Uterus (tissue), 4 donors: ENCODE data around the gene PRKD3. TPM values are rescaled to one million over a fixed set of nuclear protein-coding genes. Genes with fewer than 3 reads are reported as not detected.
"Not testable (repeated sequence)": the region's sequence is repeated elsewhere in the genome, so short reads cannot be mapped to it uniquely, and the experiment has no call there.

Experiments
- DNase-seq, 2 donors: peaks; one replicate each; pipeline ENCODE4 v3.0.0-alpha.2; 2019 to 2020
- H3K27ac ChIP-seq, 2 donors: fragments of 200-600 bp; sonication (generic); 1 replicate in 1 of 2; 2 replicates in 1 of 2; pipeline ENCODE4 v1.5.1; 2016 to 2018
- H3K27me3 ChIP-seq, 2 donors: fragments of 200-600 bp; sonication (generic); one replicate each; pipeline ENCODE4 v1.5.1; 2018 to 2019; ENCODE audit warnings: control low read depth in 1 of 2
- H3K36me3 ChIP-seq, 2 donors: fragments of 200-600 bp; sonication (generic); one replicate each; pipeline ENCODE4 v1.5.1; 2019; ENCODE audit warnings: control low read depth in 1 of 2
- H3K4me1 ChIP-seq, 2 donors: fragments of 200-600 bp; sonication (generic); one replicate each; pipeline ENCODE4 v1.5.1; 2018 to 2019; ENCODE audit warnings: control low read depth in 1 of 2
- H3K4me3 ChIP-seq, 2 donors: fragments of 200-600 bp; sonication (generic); 1 replicate in 1 of 2; 2 replicates in 1 of 2; pipeline ENCODE4 v1.5.1; 2018 to 2019; ENCODE audit warnings: mild to moderate bottlenecking in 1 of 2
- H3K9me3 ChIP-seq, 2 donors: fragments of 200-600 bp; sonication (generic); one replicate each; pipeline ENCODE4 v1.5.1; 2019; ENCODE audit warnings: control low read depth in 1 of 2
- CTCF ChIP-seq, 4 experiments: fragments of 200-600 bp in 2 of 4; fragments of 450-650 bp in 2 of 4; sonication (generic) in 2 of 4; IDR thresholded peaks; one replicate each; pipeline ENCODE4 v1.5.1; 2016 to 2019; ENCODE audit warnings: antibody characterized with exemption in 4 of 4, mild to moderate bottlenecking in 2 of 4, moderate library complexity in 1 of 4
- POLR2A ChIP-seq, 2 donors: fragments of 450-650 bp; IDR thresholded peaks; one replicate each; pipeline ENCODE4 v1.6.1; 2016; ENCODE audit warnings: antibody characterized with exemption in 2 of 2, mild to moderate bottlenecking in 1 of 2, moderate library complexity in 1 of 2
- intact Hi-C: fragments of 100-400 bp; cut with DNase I; formaldehyde crosslinking; loops from one replicate; pipeline ENCODE4 v1.15.1; 2023; ENCODE audit warnings: low total_unique reads
- total RNA-seq, 4 donors: library from RNA; depleted of rRNA in 3 of 4; stranded (reverse); fragments of >200 nt in 3 of 4; gene quantifications; one replicate each; pipeline versions ENCODE4 v1.1.0 to v1.2.4, GENCODE V29; 2014 to 2023
- donor health status: DM: yes; HTN: yes; CAD: no.

The PRKD3 gene
- total RNA-seq, 4 donors from 2014 or later, result 53.8 to 128 (median 57.7) TPM

- H3K27ac ChIP-seq, result no peak overlapping the region
- H3K9me3 ChIP-seq, result no peaks in the 10 kb centered on the region
- intact Hi-C loops, result no loop called here
- H3K36me3 ChIP-seq, result no peaks in the 10 kb centered on the region
- H3K4me1 ChIP-seq, result no peaks in the 10 kb centered on the region
- DNase-seq, result no peak
- no peak overlapping the region for H3K4me3 ChIP-seq
- no peaks in the 10 kb centered on the region for H3K27me3 ChIP-seq
- TF ChIP-seq POLR2A (IDR thresholded peaks at IDR 0.05), result no peak
These were observed 27.0 kb downstream of the PRKD3 start for GRCh38 chr2:37297632-37298031.

GRCh38 chr2:37295469-37296073 lies 29.1 kb downstream of the PRKD3 start:
- Histone ChIP-seq H3K4me1 (no peaks in the 10 kb centered on the region), H3K27ac (no peak overlapping the region), H3K9me3 (no peaks in the 10 kb centered on the region), H3K27me3 (no peaks in the 10 kb centered on the region), H3K4me3 (no peak overlapping the region), H3K36me3 (no peaks in the 10 kb centered on the region)
- no peak for DNase-seq
- intact Hi-C loops, result no loop called here
- TF ChIP-seq POLR2A (IDR thresholded peaks at IDR 0.05), result no peak
- TF ChIP-seq CTCF (IDR thresholded peaks at IDR 0.05), result no peak

- intact Hi-C loops, H3K27ac ChIP-seq, H3K36me3 ChIP-seq: not testable (repeated sequence)
These were observed 29.8 kb downstream of the PRKD3 start for GRCh38 chr2:37294858-37295257.

GRCh38 chr2:37291680-37292079 lies 33.0 kb downstream of the PRKD3 start:
- Histone ChIP-seq H3K9me3 (no peaks in the 10 kb centered on the region), H3K36me3 (no peaks in the 10 kb centered on the region), H3K4me3 (no peak overlapping the region), H3K27ac (no peak overlapping the region), H3K27me3 (no peaks in the 10 kb centered on the region), H3K4me1 (no peaks in the 10 kb centered on the region)
- intact Hi-C loops, result no loop called here
- no peak for TF ChIP-seq POLR2A (IDR thresholded peaks at IDR 0.05)
- no peak for TF ChIP-seq CTCF (IDR thresholded peaks at IDR 0.05)
- DNase-seq, result no peak

More at GRCh38 chr2:37294858-37295257, 29.8 kb downstream of the PRKD3 start:
- not testable (repeated sequence) for H3K4me3 ChIP-seq, H3K4me1 ChIP-seq, H3K9me3 ChIP-seq, DNase-seq, H3K27me3 ChIP-seq

- Histone ChIP-seq H3K27me3 (no peaks in the 10 kb centered on the region), H3K4me3 (no peak overlapping the region), H3K9me3 (no peaks in the 10 kb centered on the region), H3K4me1 (no peaks in the 10 kb centered on the region), H3K36me3 (no peaks in the 10 kb centered on the region), H3K27ac (no peak overlapping the region)
- TF ChIP-seq CTCF (IDR thresholded peaks at IDR 0.05) (no peak), POLR2A (IDR thresholded peaks at IDR 0.05) (no peak)
- intact Hi-C loops, result no loop called here
- DNase-seq, result no peak
These were observed 36.7 kb downstream of the PRKD3 start for GRCh38 chr2:37287966-37288365.

- H3K4me1 ChIP-seq, result no peaks in the 10 kb centered on the region
- intact Hi-C loops, result no loop called here
- no peak overlapping the region for H3K4me3 ChIP-seq
- no peaks in the 10 kb centered on the region for H3K27me3 ChIP-seq
- H3K27ac ChIP-seq, result no peak overlapping the region
- TF ChIP-seq POLR2A (IDR thresholded peaks at IDR 0.05) (no peak), CTCF (IDR thresholded peaks at IDR 0.05) (no peak)
- no peaks in the 10 kb centered on the region for H3K36me3 ChIP-seq
- H3K9me3 ChIP-seq, result no peaks in the 10 kb centered on the region
- DNase-seq, result no peak
These were observed 40.3 kb downstream of the PRKD3 start for GRCh38 chr2:37284381-37284780.
